Mucosa of descending colon (tissue), 3 donors: ENCODE data around the gene SLC2A9. TPM values are rescaled to one million over a fixed set of nuclear protein-coding genes. Genes with fewer than 3 reads are reported as not detected.
A peak's percentile ranks its signal among the peaks of the same experiment; 100 is the strongest.

ENCODE experiments used
- ATAC-seq: fragments of 200-7000 bp; cut with Tn5 transposase; one replicate; pipeline ENCODE4 v1.9.1; 2020; ENCODE audit warnings: mild to moderate bottlenecking, moderate library complexity
- DNase-seq, 3 donors: peaks; one replicate each; pipeline ENCODE4 v3.0.0-alpha.2; 2020
- H3K36me3 ChIP-seq: fragments of 200-600 bp; one replicate; pipeline ENCODE4 v1.8.0; 2021; ENCODE audit warnings: low read depth, mild to moderate bottlenecking
- H3K4me1 ChIP-seq: fragments of 200-600 bp; one replicate; pipeline ENCODE4 v1.8.0; 2021; ENCODE audit warnings: low read depth, mild to moderate bottlenecking
- H3K4me3 ChIP-seq: fragments of 200-600 bp; one replicate; pipeline ENCODE4 v1.8.0; 2021; ENCODE audit warnings: mild to moderate bottlenecking
- H3K9me3 ChIP-seq: fragments of 200-600 bp; one replicate; pipeline ENCODE4 v1.8.0; 2021; ENCODE audit warnings: mild to moderate bottlenecking
- CTCF ChIP-seq: fragments of 200-600 bp; IDR thresholded peaks from one replicate; pipeline ENCODE4 v1.8.0; 2022; ENCODE audit warnings: antibody characterized with exemption, mild to moderate bottlenecking
- intact Hi-C, 2 donors: fragments of 100-400 bp; cut with DNase I in 1 of 2; cut with micrococcal nuclease in 1 of 2; formaldehyde crosslinking; loops; one replicate each; pipeline versions ENCODE4 v1.11.0 to v1.11.1; 2022; cut with DNase I, micrococcal nuclease
- total RNA-seq, 3 donors: library from RNA; stranded (reverse); fragmentation: NEBNext Ultra II Directional in 2 of 3; extraction: Animal tissue kit (Norgen Biotek cat#: 25700) in 2 of 3; gene quantifications; one replicate each; pipeline versions ENCODE4 v1.2.1 to v1.2.4, GENCODE V29; 2021 to 2023
- donor health status: DM: no; HTN: no; CAD: no; lungs with moderate emphysema.
- donor health status: DM: no; HTN: no; CAD: no.
- donor health status: DM: no; HTN: yes; CAD: no.

Gene SLC2A9
- total RNA-seq, 3 donors from 2014 or later: 4.8 to 8.9 (median 8.1) TPM

- H3K4me1 ChIP-seq: no peaks in the 10 kb centered on the region
- ATAC-seq (peak; percentile 98), DNase-seq (peak; percentile 97 to 98 (median 98))
- no peak overlapping the region for H3K4me3 ChIP-seq
- TF ChIP-seq CTCF: peak; percentile 99
- intact Hi-C loops: loop anchor here in 1 of 2 donors (10.0 kb wide), 1 partner anchor 254 kb away; no protein-coding TSS in a partner anchor
- H3K36me3 ChIP-seq: no peaks in the 10 kb centered on the region
- H3K9me3 ChIP-seq: no peaks in the 10 kb centered on the region
These were observed 2.4 kb downstream of the SLC2A9 start for GRCh38 chr4:10018818-10019461.

DNA sequence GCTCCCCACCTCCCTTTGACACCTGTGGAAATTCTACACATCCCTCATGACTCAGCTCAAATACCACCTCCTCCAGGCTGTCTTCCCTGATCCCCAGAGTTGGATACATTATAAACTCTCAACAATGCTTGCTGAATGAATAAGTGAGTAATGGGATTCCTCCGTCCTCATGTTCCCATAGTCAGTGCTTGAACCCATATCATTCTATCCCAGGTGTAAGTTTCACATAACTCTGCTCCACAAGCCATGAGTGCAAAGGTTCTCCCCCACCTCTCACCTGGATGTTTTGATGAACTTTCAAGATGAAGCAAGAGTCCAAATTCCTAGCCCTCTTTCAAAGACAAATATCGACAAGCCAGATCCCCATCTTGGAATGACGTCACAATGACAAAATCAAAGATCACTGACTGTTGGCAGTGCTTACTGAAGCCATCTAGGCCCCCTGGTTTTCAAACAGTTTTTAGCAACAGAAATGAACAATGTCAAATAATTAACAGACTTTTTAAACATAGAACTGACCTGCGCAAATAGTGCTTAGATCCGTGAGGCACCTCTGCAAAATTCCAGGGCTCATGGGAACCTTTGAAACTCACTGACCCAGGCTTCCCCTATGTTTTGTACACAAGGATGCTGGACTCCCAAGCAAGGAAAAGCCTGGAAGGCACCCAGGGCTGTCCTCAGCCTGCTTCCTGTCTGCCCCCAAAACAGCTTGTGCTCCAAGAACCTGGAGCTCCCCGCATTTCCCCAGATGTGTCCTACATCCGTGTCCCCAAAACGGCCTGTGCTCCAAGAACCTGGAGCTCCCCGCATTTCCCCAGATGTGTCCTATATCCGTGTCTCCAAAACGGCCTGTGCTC is 4.0 kb downstream of the SLC2A9 start:
- ATAC-seq (no peak), DNase-seq (no peak)
- TF ChIP-seq CTCF: no peak
- intact Hi-C loops: loop anchor here in 1 of 2 donors (10.0 kb wide), 1 partner anchor 252 kb away; no protein-coding TSS in a partner anchor
- Histone ChIP-seq H3K9me3 (no peaks in the 10 kb centered on the region), H3K4me3 (no peak overlapping the region), H3K36me3 (no peaks in the 10 kb centered on the region), H3K4me1 (no peaks in the 10 kb centered on the region)

GRCh38 chr4:10016169-10016568 is 5.1 kb downstream of the SLC2A9 start:
- no peaks in the 10 kb centered on the region for H3K36me3 ChIP-seq
- H3K9me3 ChIP-seq: no peaks in the 10 kb centered on the region
- no peak for ATAC-seq
- H3K4me1 ChIP-seq: no peaks in the 10 kb centered on the region
- no peak for TF ChIP-seq CTCF
- no peak for DNase-seq
- intact Hi-C loops: loop anchor here in 1 of 2 donors (10.0 kb wide), 1 partner anchor 251 kb away; no protein-coding TSS in a partner anchor
- H3K4me3 ChIP-seq: no peak overlapping the region

DNA sequence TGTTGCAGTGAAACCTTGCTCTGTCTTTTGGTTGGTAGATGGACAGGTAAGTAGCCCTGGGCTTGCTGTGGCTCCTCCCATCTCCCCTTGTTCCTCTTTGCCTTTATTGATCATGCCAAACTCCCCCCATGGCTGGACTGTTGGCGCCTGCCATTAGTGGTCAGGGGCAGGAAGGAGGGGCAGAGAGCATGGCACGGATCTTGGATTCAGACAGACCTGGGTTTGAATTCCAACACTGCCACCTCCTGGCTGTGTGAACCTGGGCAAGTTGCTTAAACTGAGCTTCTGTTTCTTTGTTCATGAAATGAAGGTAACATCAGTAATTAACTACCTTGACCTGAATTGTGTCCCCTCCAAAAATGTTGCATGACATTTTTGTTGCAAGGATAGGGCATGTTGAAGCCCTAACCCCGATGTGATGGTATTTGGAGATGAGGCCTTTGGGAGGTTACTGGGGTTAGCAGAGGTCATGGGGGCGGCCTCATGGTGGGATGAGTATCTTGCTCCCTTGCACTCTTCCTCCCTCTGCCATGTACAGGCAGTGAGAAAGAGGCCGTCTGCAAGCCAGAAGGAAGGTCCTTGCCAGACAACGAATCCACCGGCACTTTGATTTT is 6.0 kb downstream of the SLC2A9 start:
- no peaks in the 10 kb centered on the region for H3K9me3 ChIP-seq
- H3K4me1 ChIP-seq: no peaks in the 10 kb centered on the region
- H3K4me3 ChIP-seq: no peak overlapping the region
- intact Hi-C loops: loop anchor here in 1 of 2 donors (10.0 kb wide), 1 partner anchor 250 kb away; no protein-coding TSS in a partner anchor
- ATAC-seq: no peak
- no peaks in the 10 kb centered on the region for H3K36me3 ChIP-seq
- TF ChIP-seq CTCF: peak; percentile 43
- DNase-seq: peak in 2 of 3 donors; percentile 69 to 81

- DNase-seq: peak; percentile 65 to 90 (median 81)
- intact Hi-C loops: loop anchor here (5.0 to 10.0 kb wide), 2 partner anchors 249 to 251 kb away; no protein-coding TSS in a partner anchor
- H3K36me3 ChIP-seq: no peaks in the 10 kb centered on the region
These were observed 7.6 kb downstream of the SLC2A9 start for GRCh38 chr4:10013722-10014121.

More at GRCh38 chr4:10013722-10014121, 7.6 kb downstream of the SLC2A9 start:
- peak; percentile 89 for ATAC-seq
- H3K4me1 ChIP-seq: no peaks in the 10 kb centered on the region
- H3K4me3 ChIP-seq: no peak overlapping the region
- no peaks in the 10 kb centered on the region for H3K9me3 ChIP-seq
- TF ChIP-seq CTCF: peak; percentile 14
